Upper lobe of left lung (tissue), 4 donors: ENCODE data around the gene KDM2B.

Source experiments
- CTCF ChIP-seq, 6 experiments: fragments of 450-650 bp in 4 of 6; fragments of 200-600 bp in 2 of 6; sonication (generic) in 2 of 6; IDR thresholded peaks; one replicate each; pipeline ENCODE4 v1.5.1; 2016 to 2019; ENCODE audit warnings: antibody characterized with exemption in 6 of 6
- EP300 ChIP-seq, 4 donors: sonication (generic); formaldehyde crosslinking; IDR thresholded peaks; one replicate each; pipeline ENCODE4 v1.5.1; 2017; ENCODE audit warnings: antibody characterized with exemption in 4 of 4, control low read depth in 2 of 4
- POLR2A ChIP-seq, 4 donors: fragments of 450-650 bp; IDR thresholded peaks; one replicate each; pipeline ENCODE4 v1.5.1; 2016 to 2017; ENCODE audit warnings: antibody characterized with exemption in 4 of 4, mild to moderate bottlenecking in 2 of 4

DNA sequence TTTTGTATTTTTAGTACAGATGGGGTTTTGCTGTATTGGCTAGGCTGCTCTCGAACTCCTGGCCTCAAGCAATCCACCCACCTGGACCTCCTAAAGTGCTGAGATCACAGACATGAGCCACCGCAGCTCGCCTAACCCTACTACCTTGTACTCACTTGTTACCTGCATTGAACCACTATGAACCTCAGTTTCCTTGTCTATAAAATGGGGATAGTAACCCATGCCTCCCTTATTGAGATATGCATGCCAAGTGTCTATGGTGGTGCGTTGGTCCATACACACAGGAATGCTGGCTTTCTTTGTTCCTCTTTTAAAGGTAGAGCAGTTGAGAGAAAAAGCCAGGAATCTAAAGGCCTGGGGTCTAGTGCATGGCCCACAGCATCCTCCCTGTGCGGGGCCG, 40.9 kb downstream of the KDM2B start:
- TF ChIP-seq CTCF (IDR thresholded peaks at IDR 0.05) (no peak), POLR2A (IDR thresholded peaks at IDR 0.05) (no peak), EP300 (IDR thresholded peaks at IDR 0.05) (no peak)
